Putamen (tissue), 1 donor: Measurements from ENCODE around the gene CLDN20.
"Not testable (repeated sequence)": the region's sequence is repeated elsewhere in the genome, so short reads cannot be mapped to it uniquely, and the experiment has no call there.

Source experiments
- DNase-seq: peaks from one replicate; pipeline ENCODE4 v3.0.0-alpha.2; 2016; ENCODE audit warnings: low spot score

The CLDN20 gene

GRCh38 chr6:155245193-155245592 is 18.6 kb upstream of the CLDN20 start:
- no peak for DNase-seq

GRCh38 chr6:155245831-155246230 is 18.0 kb upstream of the CLDN20 start:
- DNase-seq = no peak

GRCh38 chr6:155246825-155247224 is 17.0 kb upstream of the CLDN20 start:
- DNase-seq = no peak

- no peak for DNase-seq
Observed at GRCh38 chr6:155247618-155248007, 16.2 kb upstream of the CLDN20 start.

GRCh38 chr6:155248008-155249001 is 15.5 kb upstream of the CLDN20 start:
- peak; percentile 63 for DNase-seq

GRCh38 chr6:155250701-155251381 is 13.0 kb upstream of the CLDN20 start:
- no peak for DNase-seq

GRCh38 chr6:155252581-155252980 is 11.2 kb upstream of the CLDN20 start:
- peak; percentile 82 for DNase-seq

GRCh38 chr6:155253337-155253736 is 10.5 kb upstream of the CLDN20 start:
- DNase-seq = no peak

- DNase-seq = no peak
Observed at GRCh38 chr6:155254139-155254538, 9.7 kb upstream of the CLDN20 start.

GRCh38 chr6:155256122-155256795 is 7.6 kb upstream of the CLDN20 start:
- no peak for DNase-seq

- no peak for DNase-seq
Observed at GRCh38 chr6:155257796-155258195, 6.0 kb upstream of the CLDN20 start.

- no peak for DNase-seq
Observed at GRCh38 chr6:155259204-155259603, 4.6 kb upstream of the CLDN20 start.

GRCh38 chr6:155259897-155260296 is 3.9 kb upstream of the CLDN20 start:
- DNase-seq = no peak

- DNase-seq = no peak
Observed at GRCh38 chr6:155260686-155261085, 3.1 kb upstream of the CLDN20 start.

GRCh38 chr6:155261111-155261900 is 2.5 kb upstream of the CLDN20 start:
- no peak for DNase-seq

GRCh38 chr6:155262655-155263054 is 1.2 kb upstream of the CLDN20 start:
- DNase-seq = no peak

GRCh38 chr6:155264693-155265320 is 994 bp downstream of the CLDN20 start:
- DNase-seq = no peak

- no peak for DNase-seq
Observed at GRCh38 chr6:155265843-155266535, 2.2 kb downstream of the CLDN20 start.

GRCh38 chr6:155267411-155267810 is 3.6 kb downstream of the CLDN20 start:
- DNase-seq = no peak

- DNase-seq = not testable (repeated sequence)
Observed at GRCh38 chr6:155268088-155268867, 4.5 kb downstream of the CLDN20 start.
